Activated B cell treated with CpG ODN at 0.5 μM for 24 hours (primary cell): Measurements from ENCODE around the gene CHPF2. TPM values are rescaled to one million over a fixed set of nuclear protein-coding genes. Genes with fewer than 3 reads are reported as not detected.

ENCODE experiments used
- ATAC-seq: fragments of 200-7000 bp; cut with Tn5 transposase; one replicate; pipeline ENCODE4 v1.10.0; 2021; ENCODE audit warnings: low read depth, mild to moderate bottlenecking, moderate library complexity
- CTCF ChIA-PET: fragments of 350-600 bp; sonication (Branson Sonifier 250); formaldehyde crosslinking; loops from one replicate; lab custom pipeline; 2021; ENCODE audit warnings: antibody characterized with exemption; lab: Charles Lee
- POLR2A ChIA-PET: fragments of 350-600 bp; sonication (Branson Sonifier 250); formaldehyde crosslinking; loops from one replicate; lab custom pipeline; 2021; ENCODE audit warnings: antibody characterized with exemption; lab: Charles Lee
- DNase-seq: peaks from one replicate; pipeline ENCODE4 v3.0.0; 2022
- H3K27ac Mint-ChIP-seq: one replicate; pipeline ENCODE4 v1.8.0; 2020; ENCODE audit warnings: mixed read lengths
- H3K27me3 Mint-ChIP-seq: one replicate; pipeline ENCODE4 v1.8.0; 2021; ENCODE audit warnings: mixed read lengths
- H3K36me3 Mint-ChIP-seq: one replicate; pipeline ENCODE4 v1.8.0; 2021; ENCODE audit warnings: low read depth, mixed read lengths
- H3K4me1 Mint-ChIP-seq: one replicate; pipeline ENCODE4 v1.8.0; 2021; ENCODE audit warnings: mixed read lengths
- H3K4me3 Mint-ChIP-seq: one replicate; pipeline ENCODE4 v1.8.0; 2020; ENCODE audit warnings: mild to moderate bottlenecking, mixed read lengths
- H3K9me3 Mint-ChIP-seq: one replicate; pipeline ENCODE4 v1.8.0; 2020; ENCODE audit warnings: mixed read lengths
- intact Hi-C: fragments of 100-400 bp; cut with micrococcal nuclease; formaldehyde crosslinking; loops from one replicate; pipeline ENCODE4 v1.15.1; 2024
- total RNA-seq: library from RNA; stranded (reverse); gene quantifications from 2 replicates; pipeline ENCODE4 v1.2.3, GENCODE V29; 2022
- TF ChIP-seq, protein P1 (sequence below): fragments of 200-600 bp; IDR thresholded peaks from one replicate; pipeline ENCODE4 v1.8.0; 2022; ENCODE audit warnings: antibody characterized with exemption, mild to moderate bottlenecking

CHPF2 gene
- total RNA-seq, 1 donor from 2014 or later = 41.2 TPM

DNA sequence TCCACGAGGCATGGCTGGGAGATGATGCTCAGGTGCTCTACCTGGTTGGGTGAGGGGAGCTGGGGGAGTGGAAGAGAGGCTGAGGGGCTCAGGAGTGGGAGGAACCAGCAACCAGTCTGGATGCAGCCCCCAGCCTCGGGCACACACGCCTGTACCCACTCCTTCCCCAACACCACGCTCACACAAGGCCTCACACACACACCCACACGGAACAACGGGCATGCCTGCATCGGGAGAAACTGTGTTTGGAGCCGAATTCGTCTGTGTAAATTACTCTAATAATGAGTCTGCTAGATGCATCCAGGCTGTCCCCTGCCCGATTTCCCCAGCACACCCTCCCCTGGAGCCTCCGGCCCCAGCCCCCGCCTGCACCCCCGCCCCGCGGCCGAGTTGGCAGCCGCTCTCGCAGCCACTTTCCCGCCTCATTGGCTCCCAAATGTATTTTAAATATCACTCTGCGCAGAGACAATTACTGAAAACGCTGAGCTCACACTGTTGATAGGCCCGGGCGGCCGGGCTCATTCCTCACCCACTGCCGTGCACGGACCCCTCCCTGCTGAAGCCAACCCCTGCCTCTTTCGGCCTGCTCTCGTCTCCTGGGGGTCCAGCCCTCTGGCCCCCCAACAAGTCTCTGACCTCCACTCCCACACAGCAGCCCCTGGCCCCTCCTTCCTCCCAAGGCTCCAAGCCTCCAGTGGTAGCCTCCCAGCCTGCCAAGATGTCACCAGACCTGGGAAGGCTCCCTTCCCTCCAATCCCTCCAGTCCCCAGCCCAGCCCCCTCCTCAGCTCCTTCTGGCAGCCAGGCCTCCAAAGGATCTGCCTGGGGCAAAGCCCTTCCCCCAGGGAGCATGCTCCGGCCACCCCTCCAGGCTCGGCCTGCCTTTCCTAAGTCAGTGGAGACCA lies 33.1 kb upstream of the CHPF2 start:
- DNase-seq (no peak), ATAC-seq (no peak)
- intact Hi-C loops = no loop called here
- Mint-ChIP-seq H3K9me3 (no peaks in the 10 kb centered on the region), H3K27me3 (peaks cover 13% of the 10 kb centered on the region), H3K36me3 (no peaks in the 10 kb centered on the region), H3K4me3 (no peak overlapping the region), H3K4me1 (no peaks in the 10 kb centered on the region), H3K27ac (no peak overlapping the region)
- TF ChIP-seq, protein P1, sequence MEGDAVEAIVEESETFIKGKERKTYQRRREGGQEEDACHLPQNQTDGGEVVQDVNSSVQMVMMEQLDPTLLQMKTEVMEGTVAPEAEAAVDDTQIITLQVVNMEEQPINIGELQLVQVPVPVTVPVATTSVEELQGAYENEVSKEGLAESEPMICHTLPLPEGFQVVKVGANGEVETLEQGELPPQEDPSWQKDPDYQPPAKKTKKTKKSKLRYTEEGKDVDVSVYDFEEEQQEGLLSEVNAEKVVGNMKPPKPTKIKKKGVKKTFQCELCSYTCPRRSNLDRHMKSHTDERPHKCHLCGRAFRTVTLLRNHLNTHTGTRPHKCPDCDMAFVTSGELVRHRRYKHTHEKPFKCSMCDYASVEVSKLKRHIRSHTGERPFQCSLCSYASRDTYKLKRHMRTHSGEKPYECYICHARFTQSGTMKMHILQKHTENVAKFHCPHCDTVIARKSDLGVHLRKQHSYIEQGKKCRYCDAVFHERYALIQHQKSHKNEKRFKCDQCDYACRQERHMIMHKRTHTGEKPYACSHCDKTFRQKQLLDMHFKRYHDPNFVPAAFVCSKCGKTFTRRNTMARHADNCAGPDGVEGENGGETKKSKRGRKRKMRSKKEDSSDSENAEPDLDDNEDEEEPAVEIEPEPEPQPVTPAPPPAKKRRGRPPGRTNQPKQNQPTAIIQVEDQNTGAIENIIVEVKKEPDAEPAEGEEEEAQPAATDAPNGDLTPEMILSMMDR = no peak
- ChIA-PET POLR2A (interaction anchor here (0.7 kb wide), 1 partner anchor 186 kb away, joined by 3 read pairs; no protein-coding TSS in a partner anchor), CTCF (no interaction called here)

DNA sequence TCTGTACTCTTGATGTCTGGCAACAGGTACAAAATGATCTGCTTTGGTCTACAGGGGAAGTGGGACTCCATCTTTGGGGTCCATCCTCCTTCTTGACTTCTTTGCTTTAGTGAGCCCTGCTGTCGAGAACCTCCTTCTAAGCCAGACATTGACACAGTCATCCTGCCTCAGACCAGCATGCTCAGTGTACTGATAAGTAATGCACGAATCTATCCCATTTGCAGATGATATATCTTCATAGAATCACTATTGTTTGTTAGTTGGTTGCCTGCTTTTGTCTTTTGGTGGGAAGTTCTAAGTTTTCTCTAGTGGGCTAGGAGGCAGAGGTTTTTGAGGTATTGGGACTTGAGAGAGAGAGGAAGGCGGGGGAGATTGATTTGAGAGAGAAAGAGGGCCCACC lies 30.9 kb upstream of the CHPF2 start:
- Mint-ChIP-seq H3K27ac (no peak overlapping the region), H3K27me3 (peaks cover 25% of the 10 kb centered on the region), H3K4me3 (no peak overlapping the region), H3K9me3 (no peaks in the 10 kb centered on the region), H3K36me3 (no peaks in the 10 kb centered on the region), H3K4me1 (no peaks in the 10 kb centered on the region)
- intact Hi-C loops = no loop called here
- ATAC-seq (no peak), DNase-seq (no peak)
- ChIA-PET POLR2A (no interaction called here), CTCF (no interaction called here)
- TF ChIP-seq, protein P1 = no peak

GRCh38 chr7:151201751-151202150 lies 30.5 kb upstream of the CHPF2 start:
- intact Hi-C loops = no loop called here
- TF ChIP-seq, protein P1 = no peak
- ATAC-seq (no peak), DNase-seq (no peak)
- Mint-ChIP-seq H3K4me1 (no peaks in the 10 kb centered on the region), H3K36me3 (no peaks in the 10 kb centered on the region), H3K27me3 (peaks cover 25% of the 10 kb centered on the region), H3K27ac (no peak overlapping the region), H3K9me3 (no peaks in the 10 kb centered on the region), H3K4me3 (no peak overlapping the region)
- CTCF ChIA-PET = no interaction called here
- POLR2A ChIA-PET = no interaction called here

GRCh38 chr7:151202836-151203235 lies 29.4 kb upstream of the CHPF2 start:
- ChIA-PET POLR2A (no interaction called here), CTCF (no interaction called here)
- TF ChIP-seq, protein P1 = no peak
- H3K27ac Mint-ChIP-seq = no peak overlapping the region
- H3K4me3 Mint-ChIP-seq = no peak overlapping the region
- no peaks in the 10 kb centered on the region for H3K36me3 Mint-ChIP-seq
- H3K9me3 Mint-ChIP-seq = no peaks in the 10 kb centered on the region
- H3K27me3 Mint-ChIP-seq = peaks cover 25% of the 10 kb centered on the region
- H3K4me1 Mint-ChIP-seq = no peaks in the 10 kb centered on the region
- no peak for DNase-seq
- ATAC-seq = no peak
- intact Hi-C loops = no loop called here

- POLR2A ChIA-PET = no interaction called here
- DNase-seq = no peak
- Mint-ChIP-seq H3K36me3 (no peaks in the 10 kb centered on the region), H3K9me3 (no peaks in the 10 kb centered on the region), H3K4me1 (no peaks in the 10 kb centered on the region), H3K27me3 (peaks cover 25% of the 10 kb centered on the region), H3K27ac (no peak overlapping the region), H3K4me3 (no peak overlapping the region)
- intact Hi-C loops = no loop called here
- TF ChIP-seq, protein P1 = no peak
- CTCF ChIA-PET = no interaction called here
- ATAC-seq = no peak
Observed at GRCh38 chr7:151204383-151205032, 27.8 kb upstream of the CHPF2 start.
